Transverse colon (tissue), 4 donors: ENCODE measurements around the gene LCMT1. TPM values are rescaled to one million over a fixed set of nuclear protein-coding genes. Genes with fewer than 3 reads are reported as not detected.

Source experiments
- DNase-seq: peaks from one replicate; pipeline ENCODE4 v3.0.0-alpha.2; 2019
- H3K27ac ChIP-seq, 4 donors: fragments of 200-600 bp; sonication (generic); 2 replicates each; pipeline ENCODE4 v1.5.1; 2016 to 2018; ENCODE audit warnings: inconsistent platforms in 4 of 4
- H3K27me3 ChIP-seq: fragments of 200-600 bp; sonication (generic); 2 replicates; pipeline ENCODE4 v1.5.1; 2017; ENCODE audit warnings: inconsistent platforms
- H3K36me3 ChIP-seq, 4 donors: fragments of 200-600 bp; sonication (generic); 2 replicates each; pipeline ENCODE4 v1.5.1; 2017 to 2019; ENCODE audit warnings: inconsistent platforms in 4 of 4
- H3K4me1 ChIP-seq, 4 donors: fragments of 200-600 bp; sonication (generic); 2 replicates each; pipeline ENCODE4 v1.5.1; 2017 to 2020; ENCODE audit warnings: inconsistent platforms in 4 of 4
- H3K4me3 ChIP-seq, 4 donors: fragments of 200-600 bp; sonication (generic); 1 replicate in 1 of 4; 2 replicates in 3 of 4; pipeline versions ENCODE4 v1.5.1 to v1.6.1; 2017 to 2019; ENCODE audit warnings: inconsistent platforms in 4 of 4
- H3K9me3 ChIP-seq, 2 donors: fragments of 200-600 bp; sonication (generic); 2 replicates each; pipeline ENCODE4 v1.5.1; 2017 to 2019; ENCODE audit warnings: inconsistent platforms in 2 of 2
- CTCF ChIP-seq, 5 experiments: fragments of 200-600 bp in 3 of 5; fragments of 450-650 bp in 2 of 5; sonication (generic) in 3 of 5; IDR thresholded peaks; 1 replicate in 2 of 5; 2 replicates in 3 of 5; pipeline ENCODE4 v1.5.1; 2016 to 2017; ENCODE audit warnings: antibody characterized with exemption in 5 of 5, inconsistent platforms in 3 of 5, mild to moderate bottlenecking in 2 of 5, moderate library complexity in 1 of 5
- EP300 ChIP-seq: sonication (generic); formaldehyde crosslinking; IDR thresholded peaks from one replicate; pipeline ENCODE4 v1.6.1; 2017; ENCODE audit warnings: antibody characterized with exemption, low read depth
- POLR2A ChIP-seq: fragments of 450-650 bp; IDR thresholded peaks from one replicate; pipeline ENCODE4 v1.6.1; 2016; ENCODE audit warnings: antibody characterized with exemption, mild to moderate bottlenecking, moderate library complexity
- POLR2AphosphoS5 ChIP-seq, 3 donors: sonication (generic); formaldehyde crosslinking; IDR thresholded peaks; one replicate each; pipeline ENCODE4 v1.6.1; 2016; ENCODE audit warnings: antibody characterized with exemption in 3 of 3
- WGBS, 2 donors: methylation state at CpG; one replicate each; pipeline ENCODE4 v1.1.5; 2018; ENCODE audit warnings: low coverage in 1 of 2; 5-methylcytosine and 5-hydroxymethylcytosine counted together
- in situ Hi-C, 4 donors: fragments of 200-750 bp; cut with MboI; loops; one replicate each; pipeline versions ENCODE4 v1.15.0 to v1.15.1; 2017; ENCODE audit warnings: low sequenced_read_pairs in 3 of 4, low pct_ligation_motif_present in 1 of 4, low pct_unique_long_range_greater_than_20kb in 1 of 4
- intact Hi-C: fragments of 100-400 bp; cut with DNase I; formaldehyde crosslinking; loops from one replicate; pipeline ENCODE4 v1.15.1; 2023; ENCODE audit warnings: low total_unique reads
- small RNA-seq, 4 donors: library from RNA; depleted of rRNA; stranded (forward); fragments of <200 nt; gene quantifications; one replicate each; pipeline ENCODE3, GENCODE V24; 2016
- total RNA-seq, 4 donors: library from RNA; depleted of rRNA; stranded (reverse); fragments of >200 nt; gene quantifications; one replicate each; pipeline ENCODE4 v1.1.0, GENCODE V29; 2016

LCMT1 gene
- total RNA-seq, 4 donors from 2014 or later = 23.5 to 53.7 (median 43.6) TPM

- no peak overlapping the region for H3K27ac ChIP-seq
- peaks cover 0 to 8% (median 2%) of the 10 kb centered on the region in 4 donors for H3K4me1 ChIP-seq
- no peaks in the 10 kb centered on the region for H3K9me3 ChIP-seq
- DNase-seq = no peak
- intact Hi-C loops (loop anchor here (10.0 kb wide), 1 partner anchor 168 kb away; no protein-coding TSS in a partner anchor), in situ Hi-C loops (loop anchor here in 3 of 4 donors (10.0 to 25.0 kb wide), 4 partner anchors 98 to 168 kb away; no protein-coding TSS in a partner anchor)
- no peaks in the 10 kb centered on the region for H3K36me3 ChIP-seq
- 81% methylated on average over 8 of the region's 8 CpGs; no CpG with 5 or more reads in 1 of the 2 donors for WGBS, 2 donors
- no peaks in the 10 kb centered on the region for H3K27me3 ChIP-seq
- no peak for TF ChIP-seq EP300
- no peak for TF ChIP-seq CTCF (IDR thresholded peaks at IDR 0.05)
- no peak for TF ChIP-seq POLR2A
- no peak overlapping the region for H3K4me3 ChIP-seq
These were observed 111.4 kb downstream of the LCMT1 start for GRCh38 chr16:25222959-25223358.

GRCh38 chr16:25223964-25224363 is 112.4 kb downstream of the LCMT1 start:
- no peak for DNase-seq
- in situ Hi-C loops = loop anchor here in 3 of 4 donors (10.0 to 25.0 kb wide), 4 partner anchors 99 to 169 kb away; no protein-coding TSS in a partner anchor

GRCh38 chr16:25224731-25225319 is 113.3 kb downstream of the LCMT1 start:
- Histone ChIP-seq H3K27ac (no peak overlapping the region), H3K4me1 (peaks cover 0 to 8% (median 2%) of the 10 kb centered on the region in 4 donors), H3K36me3 (no peaks in the 10 kb centered on the region), H3K4me3 (no peak overlapping the region), H3K27me3 (no peaks in the 10 kb centered on the region), H3K9me3 (no peaks in the 10 kb centered on the region)
- DNase-seq = no peak
- 75 to 83% methylated on average over 2 to 7 of the region's 7 CpGs for WGBS, 2 donors
- intact Hi-C loops = loop anchor here (10.0 kb wide), 1 partner anchor 170 kb away; no protein-coding TSS in a partner anchor
- in situ Hi-C loops = loop anchor here in 3 of 4 donors (10.0 to 25.0 kb wide), 6 partner anchors 100 to 688 kb away; partner anchors contain the start of gene RBBP6 (in 1 of the 3)
- TF ChIP-seq POLR2AphosphoS5 (IDR thresholded peaks at IDR 0.05) (no peak), EP300 (no peak), POLR2A (no peak), CTCF (IDR thresholded peaks at IDR 0.05) (no peak)

More at GRCh38 chr16:25223964-25224363, 112.4 kb downstream of the LCMT1 start:
- WGBS, 2 donors = 79 to 89% methylated on average over 4 to 6 of the region's 6 CpGs
- TF ChIP-seq POLR2A = no peak
- no peak for TF ChIP-seq POLR2AphosphoS5 (IDR thresholded peaks at IDR 0.05)
- intact Hi-C loops = loop anchor here (10.0 kb wide), 1 partner anchor 169 kb away; no protein-coding TSS in a partner anchor
- Histone ChIP-seq H3K4me1 (peaks cover 0 to 8% (median 2%) of the 10 kb centered on the region in 4 donors), H3K27ac (no peak overlapping the region), H3K9me3 (no peaks in the 10 kb centered on the region), H3K4me3 (no peak overlapping the region), H3K36me3 (no peaks in the 10 kb centered on the region), H3K27me3 (no peaks in the 10 kb centered on the region)

Small RNA genes lying within 50 kb of the gene (small RNA-seq; reads per million reads assigned to genes)
- gene RN7SL557P = 0 reads per million in 4 donors

Other genes with a start within 250 kb of the LCMT1 start
- gene ARHGAP17, start 96.4 kb upstream of the LCMT1 start, total RNA-seq = 100 to 1,000 TPM in 3 of 4 donors, 10 to 100 TPM in 1; 60.9 to 141 (median 102) TPM
- 100 to 1,000 TPM in 3 of 4 donors, 10 to 100 TPM in 1; 20.3 to 585 (median 348) TPM for gene AQP8, start 105.2 kb downstream of the LCMT1 start, total RNA-seq
- gene ZKSCAN2, start 146.1 kb downstream of the LCMT1 start, total RNA-seq = 1 to 10 TPM; 1.2 to 2.7 (median 1.8) TPM